ENCODE measurements around the gene GPANK1. TPM values are rescaled to one million over a fixed set of nuclear protein-coding genes. Genes with fewer than 3 reads are reported as not detected.

GPANK1 gene
- total RNA-seq, 1 experiment from 2014 or later, result 18.6 TPM

DNA sequence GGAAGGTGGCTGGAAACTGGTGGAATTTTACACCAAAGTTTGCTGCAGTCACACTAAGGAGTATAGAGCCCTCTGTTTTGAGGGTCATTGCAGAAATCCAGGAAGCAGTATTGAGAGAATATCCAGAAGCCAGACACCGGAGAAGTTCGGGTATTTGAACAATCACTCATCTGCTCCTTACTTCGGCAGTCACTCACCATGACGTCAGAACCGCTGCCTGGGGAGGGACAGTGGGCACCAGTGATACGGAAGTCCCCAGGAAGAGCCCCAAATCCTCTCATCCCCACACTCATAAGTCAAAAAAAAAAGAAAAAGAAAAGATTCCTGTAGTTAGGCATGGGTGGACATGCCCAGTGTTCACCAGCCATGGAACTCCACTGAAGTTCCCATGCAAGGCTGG, 12.1 kb upstream of the GPANK1 start:
- no peaks in the 10 kb centered on the region for H3K9me3 ChIP-seq (ENCODE audit: low read length)
- H2AFZ ChIP-seq (ENCODE audit: low read length), result no peak overlapping the region
- no peaks in the 10 kb centered on the region for H3K27me3 ChIP-seq (ENCODE audit: low read length)
- H4K20me1 ChIP-seq (ENCODE audit: insufficient read depth, low read depth, low read length), result no peaks in the 10 kb centered on the region
- peaks cover 14% of the 10 kb centered on the region for H3K4me1 ChIP-seq (ENCODE audit: low read length)
- H3K4me3 ChIP-seq (ENCODE audit: low read length), result no peak overlapping the region
- no peak overlapping the region for H3K9ac ChIP-seq (ENCODE audit: low read length)
- H3K27ac ChIP-seq (ENCODE audit: low read length), result no peak overlapping the region
- H3K9me2 ChIP-seq (replicated peaks; ENCODE audit: insufficient read depth, low read length), result no peaks in the 10 kb centered on the region
- H3K79me2 ChIP-seq (ENCODE audit: low read length), result no peaks in the 10 kb centered on the region
- H3K4me2 ChIP-seq (ENCODE audit: low read depth, low read length, poor library complexity, severe bottlenecking), result no peak overlapping the region
- DNase-seq, result no peak
- H3K36me3 ChIP-seq (ENCODE audit: insufficient read depth, low read length), result peaks cover 3% of the 10 kb centered on the region; the same call in 1 of the 2 replicates

- no peak overlapping the region for H3K27ac ChIP-seq (ENCODE audit: low read length)
Measured at GRCh38 chr6:31676322-31676903, 11.6 kb upstream of the GPANK1 start.

DNA sequence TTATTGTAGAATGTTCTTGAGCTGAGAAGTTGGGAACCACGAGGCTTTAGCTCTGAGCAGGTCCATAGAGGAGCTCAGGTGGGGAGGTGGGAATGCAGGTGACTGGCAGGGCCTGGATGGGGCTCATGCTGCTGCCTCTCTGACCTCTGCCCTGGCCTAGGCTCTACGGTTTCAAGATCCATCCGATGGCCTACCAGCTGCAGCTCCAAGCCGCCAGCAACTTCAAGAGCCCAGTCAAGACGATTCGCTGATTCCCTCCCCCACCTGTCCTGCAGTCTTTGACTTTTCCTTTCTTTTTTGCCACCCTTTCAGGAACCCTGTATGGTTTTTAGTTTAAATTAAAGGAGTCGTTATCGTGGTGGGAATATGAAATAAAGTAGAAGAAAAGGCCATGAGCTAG, 4.9 kb upstream of the GPANK1 start, which contains the start of gene LY6G5B:
Gene LY6G5B (plus strand): TSS at position 301 of the 400 bp plus-strand sequence. CDS start 975 bp downstream, outside the sequence.
- no peak for DNase-seq
- peaks cover 33% of the 10 kb centered on the region for H3K36me3 ChIP-seq (ENCODE audit: insufficient read depth, low read length)

More at GRCh38 chr6:31676322-31676903, 11.6 kb upstream of the GPANK1 start:
- Histone ChIP-seq H3K4me2 (ENCODE audit: low read depth, low read length, poor library complexity, severe bottlenecking) (no peak overlapping the region), H3K27me3 (ENCODE audit: low read length) (no peaks in the 10 kb centered on the region), H3K4me1 (ENCODE audit: low read length) (peaks cover 11% of the 10 kb centered on the region), H3K9me3 (ENCODE audit: low read length) (no peaks in the 10 kb centered on the region), H3K4me3 (ENCODE audit: low read length) (no peak overlapping the region), H3K9ac (ENCODE audit: low read length) (no peak overlapping the region), H3K36me3 (ENCODE audit: insufficient read depth, low read length) (peaks cover 5% of the 10 kb centered on the region; the same call in 1 of the 2 replicates), H2AFZ (ENCODE audit: low read length) (no peak overlapping the region), H3K9me2 (replicated peaks; ENCODE audit: insufficient read depth, low read length) (no peaks in the 10 kb centered on the region), H4K20me1 (ENCODE audit: insufficient read depth, low read depth, low read length) (no peaks in the 10 kb centered on the region), H3K79me2 (ENCODE audit: low read length) (no peaks in the 10 kb centered on the region)
- DNase-seq, result peak; percentile 64

GRCh38 chr6:31666337-31666965, 1.7 kb upstream of the GPANK1 start:
- no peaks in the 10 kb centered on the region for H3K9me2 ChIP-seq (replicated peaks; ENCODE audit: insufficient read depth, low read length)
- H3K36me3 ChIP-seq (ENCODE audit: insufficient read depth, low read length), result peaks cover 31% of the 10 kb centered on the region
- H3K79me2 ChIP-seq (ENCODE audit: low read length), result peaks cover 44% of the 10 kb centered on the region
- no peaks in the 10 kb centered on the region for H3K9me3 ChIP-seq (ENCODE audit: low read length)
- peak overlapping the region; percentile 40 for H3K27ac ChIP-seq (ENCODE audit: low read length)
- H3K4me2 ChIP-seq (ENCODE audit: low read depth, low read length, poor library complexity, severe bottlenecking), result peak overlapping the region; percentile 85
- peaks cover 9% of the 10 kb centered on the region; the same call in 1 of the 2 replicates for H4K20me1 ChIP-seq (ENCODE audit: insufficient read depth, low read depth, low read length)
- peaks cover 29% of the 10 kb centered on the region for H3K4me1 ChIP-seq (ENCODE audit: low read length)
- no peak overlapping the region for H2AFZ ChIP-seq (ENCODE audit: low read length)
- H3K4me3 ChIP-seq (ENCODE audit: low read length), result peak overlapping the region; percentile 91
- H3K27me3 ChIP-seq (ENCODE audit: low read length), result no peaks in the 10 kb centered on the region
- DNase-seq, result no peak
- H3K9ac ChIP-seq (ENCODE audit: low read length), result peak overlapping the region; percentile 94

More for the DNA sequence above, 4.9 kb upstream of the GPANK1 start, which contains the start of gene LY6G5B:
- no peaks in the 10 kb centered on the region for H3K27me3 ChIP-seq (ENCODE audit: low read length)
- no peak within 1 kb of the TSS for H3K27ac ChIP-seq (ENCODE audit: low read length)
- no peak within 1 kb of the TSS for H3K4me3 ChIP-seq (ENCODE audit: low read length)
- peaks cover 28% of the 10 kb centered on the region for H3K79me2 ChIP-seq (ENCODE audit: low read length)
- H4K20me1 ChIP-seq (ENCODE audit: insufficient read depth, low read depth, low read length), result peaks cover 9% of the 10 kb centered on the region; the same call in 1 of the 2 replicates
- no peak within 1 kb of the TSS for H3K9ac ChIP-seq (ENCODE audit: low read length)
- H3K4me1 ChIP-seq (ENCODE audit: low read length), result peaks cover 10% of the 10 kb centered on the region
- no peaks in the 10 kb centered on the region for H3K9me2 ChIP-seq (replicated peaks; ENCODE audit: insufficient read depth, low read length)
- H3K4me2 ChIP-seq (ENCODE audit: low read depth, low read length, poor library complexity, severe bottlenecking), result no peak within 1 kb of the TSS
- H3K9me3 ChIP-seq (ENCODE audit: low read length), result no peaks in the 10 kb centered on the region
- H2AFZ ChIP-seq (ENCODE audit: low read length), result no peak within 1 kb of the TSS

GRCh38 chr6:31665501-31666336, 922 bp upstream of the GPANK1 start, which contains the start of gene CSNK2B:
Gene CSNK2B, plus strand, starts transcription at chr6:31666080. Its CDS starts 752 bp downstream, at chr6:31666832.
- Histone ChIP-seq H3K9me3 (ENCODE audit: low read length) (no peaks in the 10 kb centered on the region), H3K27me3 (ENCODE audit: low read length) (no peaks in the 10 kb centered on the region), H3K9me2 (replicated peaks; ENCODE audit: insufficient read depth, low read length) (no peaks in the 10 kb centered on the region), H3K4me3 (ENCODE audit: low read length) (peak within 1 kb of the TSS; percentile 91), H3K27ac (ENCODE audit: low read length) (peak within 1 kb of the TSS; percentile 89), H3K79me2 (ENCODE audit: low read length) (peaks cover 44% of the 10 kb centered on the region), H3K36me3 (ENCODE audit: insufficient read depth, low read length) (peaks cover 27% of the 10 kb centered on the region), H3K9ac (ENCODE audit: low read length) (peak within 1 kb of the TSS; percentile 94), H4K20me1 (ENCODE audit: insufficient read depth, low read depth, low read length) (peaks cover 9% of the 10 kb centered on the region; the same call in 1 of the 2 replicates), H2AFZ (ENCODE audit: low read length) (no peak within 1 kb of the TSS), H3K4me2 (ENCODE audit: low read depth, low read length, poor library complexity, severe bottlenecking) (peak within 1 kb of the TSS; percentile 89), H3K4me1 (ENCODE audit: low read length) (peaks cover 34% of the 10 kb centered on the region)
- DNase-seq, result peak; percentile 99

GRCh38 chr6:31663961-31664789, 622 bp downstream of the GPANK1 start:
- Histone ChIP-seq H3K4me1 (ENCODE audit: low read length) (peaks cover 41% of the 10 kb centered on the region), H3K4me3 (ENCODE audit: low read length) (peak overlapping the region; percentile 91), H3K79me2 (ENCODE audit: low read length) (peaks cover 56% of the 10 kb centered on the region), H3K9me2 (replicated peaks; ENCODE audit: insufficient read depth, low read length) (no peaks in the 10 kb centered on the region), H3K27me3 (ENCODE audit: low read length) (no peaks in the 10 kb centered on the region), H3K27ac (ENCODE audit: low read length) (peak overlapping the region; percentile 89), H3K9ac (ENCODE audit: low read length) (peak overlapping the region; percentile 90), H3K4me2 (ENCODE audit: low read depth, low read length, poor library complexity, severe bottlenecking) (peak overlapping the region; percentile 89), H2AFZ (ENCODE audit: low read length) (no peak overlapping the region), H4K20me1 (ENCODE audit: insufficient read depth, low read depth, low read length) (peaks cover 9% of the 10 kb centered on the region; the same call in 1 of the 2 replicates), H3K36me3 (ENCODE audit: insufficient read depth, low read length) (peaks cover 21% of the 10 kb centered on the region), H3K9me3 (ENCODE audit: low read length) (no peaks in the 10 kb centered on the region)
- no peak for DNase-seq

- no peaks in the 10 kb centered on the region for H3K9me3 ChIP-seq (ENCODE audit: low read length)
- no peak for DNase-seq
- peaks cover 49% of the 10 kb centered on the region for H3K4me1 ChIP-seq (ENCODE audit: low read length)
- peaks cover 12% of the 10 kb centered on the region; the same call in 1 of the 2 replicates for H3K36me3 ChIP-seq (ENCODE audit: insufficient read depth, low read length)
- peaks cover 62% of the 10 kb centered on the region for H3K79me2 ChIP-seq (ENCODE audit: low read length)
- no peaks in the 10 kb centered on the region for H3K27me3 ChIP-seq (ENCODE audit: low read length)
- no peak overlapping the region; the same call in 1 of the 2 replicates for H3K27ac ChIP-seq (ENCODE audit: low read length)
- no peaks in the 10 kb centered on the region for H3K9me2 ChIP-seq (replicated peaks; ENCODE audit: insufficient read depth, low read length)
- peak overlapping the region; percentile 91 for H3K4me3 ChIP-seq (ENCODE audit: low read length)
- H2AFZ ChIP-seq (ENCODE audit: low read length), result no peak overlapping the region
- H4K20me1 ChIP-seq (ENCODE audit: insufficient read depth, low read depth, low read length), result peaks cover 8% of the 10 kb centered on the region; the same call in 1 of the 2 replicates
- peak overlapping the region; percentile 90 for H3K9ac ChIP-seq (ENCODE audit: low read length)
- H3K4me2 ChIP-seq (ENCODE audit: low read depth, low read length, poor library complexity, severe bottlenecking), result peak overlapping the region; percentile 89
Measured at GRCh38 chr6:31663126-31663960, 1.5 kb downstream of the GPANK1 start.
